Measurements from ENCODE around the gene FOXK1.

Gene FOXK1

DNA sequence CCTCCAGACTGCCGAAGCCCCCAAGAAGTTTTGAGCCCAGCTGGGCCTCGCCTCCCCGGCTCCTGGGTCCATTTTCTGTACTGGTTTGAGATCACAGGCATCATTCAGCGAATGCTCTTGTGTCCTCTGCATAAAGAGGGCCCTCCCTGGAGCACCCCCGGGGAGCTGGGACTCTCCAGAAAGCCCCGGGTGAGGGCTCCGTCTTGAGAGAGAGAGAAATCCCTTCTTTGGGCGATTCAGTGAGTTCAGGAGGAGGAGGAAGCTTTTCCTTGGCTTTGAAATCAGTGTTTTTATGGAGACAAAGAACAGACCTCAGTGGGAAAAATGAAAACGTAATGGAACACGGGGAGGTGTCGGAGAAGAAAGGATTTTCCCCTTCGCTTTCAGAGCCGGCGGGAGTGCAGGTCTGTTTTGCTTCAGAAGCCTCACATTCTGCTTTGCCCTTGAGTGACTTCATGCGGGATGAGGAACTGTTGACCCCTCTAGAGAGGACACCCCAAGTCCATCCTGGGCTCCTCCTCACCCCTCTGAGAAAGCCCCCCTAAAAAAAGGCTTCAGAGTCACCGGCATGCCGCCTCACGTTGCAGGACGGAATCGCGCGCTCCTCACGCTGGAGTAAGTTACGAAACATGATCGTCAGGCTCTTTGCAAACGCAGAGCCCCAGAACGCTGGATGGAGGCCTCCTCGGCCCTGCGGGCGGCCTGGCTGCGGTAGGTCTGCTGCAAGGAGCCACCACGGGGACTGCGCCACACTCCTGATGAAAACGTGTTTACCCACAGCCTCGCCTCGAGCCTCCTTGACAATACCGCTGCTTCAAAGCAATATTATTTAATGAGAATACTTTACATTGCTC, 84.8 kb downstream of the FOXK1 start:
- no peak for DNase-seq

GRCh38 chr7:4768597-4769569, 86.8 kb downstream of the FOXK1 start:
- DNase-seq, result no peak

DNA sequence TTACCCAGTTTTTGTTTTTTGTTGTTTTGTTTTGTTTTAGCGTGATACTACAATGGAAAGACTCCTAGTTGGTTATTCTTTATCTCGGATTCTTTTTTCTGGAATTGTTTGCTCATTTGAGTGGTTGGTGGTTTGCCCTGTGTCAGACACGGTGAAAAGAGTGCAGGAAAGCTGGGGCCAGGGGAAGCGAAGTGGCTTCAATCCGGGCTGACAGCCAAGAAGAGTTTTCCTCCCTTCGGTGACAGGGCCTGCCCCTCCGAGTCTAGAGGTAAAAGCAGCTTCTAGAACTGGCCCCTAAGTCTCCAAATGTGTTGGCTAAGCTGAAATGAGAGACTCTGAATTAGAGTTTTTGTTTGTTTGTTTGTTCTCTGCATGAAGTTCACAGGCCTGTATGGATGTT, 87.7 kb downstream of the FOXK1 start:
- DNase-seq, result no peak

DNA sequence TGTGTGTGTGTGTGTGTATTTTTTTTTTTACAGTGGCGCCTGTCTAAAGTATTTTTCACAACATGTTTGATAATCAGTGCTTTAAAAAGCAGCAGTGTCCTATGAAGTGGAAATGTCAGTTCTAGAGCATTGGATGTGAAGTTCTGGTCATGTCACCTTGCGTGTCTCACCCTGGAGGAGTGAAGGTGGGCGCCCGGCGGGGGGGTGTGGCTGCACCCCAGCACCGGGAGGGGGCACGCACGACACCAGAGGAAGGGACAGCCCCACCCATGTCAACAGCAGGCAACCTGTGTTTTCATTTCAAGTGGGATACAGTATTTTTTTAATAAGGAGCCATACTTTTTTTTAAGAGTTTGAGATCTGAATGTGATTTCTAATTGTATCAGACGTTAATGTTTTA, 88.8 kb downstream of the FOXK1 start:
- no peak for DNase-seq

- no peak for DNase-seq
Measured at GRCh38 chr7:4771737-4772136, 89.6 kb downstream of the FOXK1 start.

GRCh38 chr7:4772306-4772705, 90.2 kb downstream of the FOXK1 start:
- DNase-seq, result no peak

DNA sequence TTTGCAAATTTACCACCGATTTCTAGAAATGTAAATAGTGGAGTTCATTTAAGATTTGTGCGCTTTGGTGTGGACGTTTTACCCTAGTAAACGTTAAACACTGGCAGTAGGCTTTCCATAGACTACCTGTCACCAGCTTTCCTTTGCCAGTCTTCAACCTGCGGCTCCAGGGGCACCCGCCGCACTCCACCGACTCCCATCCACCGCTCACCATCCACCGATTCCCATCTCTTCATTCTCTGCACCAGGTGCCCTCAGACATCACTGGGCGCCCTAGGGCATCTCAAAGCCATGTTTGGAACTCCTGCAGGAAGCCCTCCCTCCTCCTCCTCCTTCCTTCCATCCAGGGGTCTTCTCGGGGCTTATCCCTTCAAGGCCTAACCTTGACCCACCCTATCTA, 91.9 kb downstream of the FOXK1 start:
- no peak for DNase-seq

DNA sequence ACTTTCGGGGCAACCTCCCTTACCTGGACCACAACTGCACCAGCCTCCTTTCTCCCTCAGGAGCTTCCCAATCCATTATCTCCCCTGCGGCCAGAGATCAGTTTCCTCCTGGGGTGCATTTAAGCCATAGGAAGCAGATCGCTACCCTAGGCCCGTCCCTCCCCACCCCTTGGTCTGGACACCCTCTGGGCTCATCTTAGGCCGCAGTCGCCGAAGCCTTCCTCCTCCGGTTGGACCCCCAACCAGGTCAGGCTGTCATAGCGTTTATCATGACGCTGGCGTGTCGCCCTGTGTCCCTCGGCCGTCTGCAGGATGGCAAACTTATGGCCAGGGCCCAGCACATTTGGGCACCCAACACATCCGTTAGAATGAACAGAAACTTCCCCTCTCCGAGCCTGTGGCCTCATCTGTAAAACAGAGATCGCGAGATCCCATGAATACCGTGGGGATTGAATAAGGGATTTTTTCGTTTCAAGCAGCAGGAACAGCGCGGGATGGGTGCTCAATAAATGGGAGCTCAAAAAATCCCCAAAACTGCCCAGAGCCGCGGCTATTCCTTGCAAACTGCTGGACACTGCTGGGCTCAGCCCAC, 92.7 kb downstream of the FOXK1 start:
- DNase-seq, result no peak

GRCh38 chr7:4775250-4775847, 93.3 kb downstream of the FOXK1 start, which contains the start of gene AP5Z1:
Gene AP5Z1, plus strand, starts transcription at chr7:4775623. Its CDS starts 93 bp downstream, at chr7:4775716.
- peak; percentile 92 to 98 (median 95) for DNase-seq

DNA sequence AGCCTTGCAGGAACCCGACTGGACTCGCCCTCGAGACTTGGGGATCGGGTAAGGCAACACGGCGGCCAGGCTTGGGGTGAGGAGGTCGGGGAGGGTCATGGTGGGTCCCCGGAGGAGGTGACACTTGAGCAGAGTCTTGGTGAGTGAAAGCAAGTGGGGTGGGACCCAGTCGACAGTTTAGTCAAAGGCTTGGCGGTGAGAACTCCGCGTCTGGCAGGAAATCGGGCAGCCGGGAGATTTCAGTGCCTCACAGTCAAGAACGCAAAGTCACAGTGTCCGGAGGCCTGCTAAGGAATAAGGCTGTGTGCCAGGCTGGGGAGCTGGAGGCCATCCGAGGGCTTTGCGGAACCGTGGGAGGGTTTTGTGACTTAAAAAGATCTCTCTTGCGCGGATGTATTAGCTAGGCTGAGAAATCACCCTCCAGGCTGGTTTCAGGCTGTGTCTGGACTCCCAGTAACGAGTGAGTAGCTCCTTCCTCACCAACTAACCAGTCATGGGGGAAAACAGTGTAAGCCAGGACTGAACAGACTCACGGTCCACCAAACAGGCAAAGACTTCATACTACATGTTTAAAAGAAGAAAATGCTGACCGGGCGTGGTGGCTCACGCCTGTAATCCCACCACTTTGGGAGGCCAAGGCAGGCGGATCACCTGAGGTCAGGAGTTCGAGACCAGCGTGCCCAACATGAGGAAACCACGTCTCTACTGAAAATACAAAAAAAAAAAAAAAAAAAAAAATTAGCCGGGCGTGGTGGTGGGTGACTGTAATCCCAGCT, 93.9 kb downstream of the FOXK1 start:
- DNase-seq, result peak in 3 of 5 donors; percentile 43 to 61 (median 44)

DNA sequence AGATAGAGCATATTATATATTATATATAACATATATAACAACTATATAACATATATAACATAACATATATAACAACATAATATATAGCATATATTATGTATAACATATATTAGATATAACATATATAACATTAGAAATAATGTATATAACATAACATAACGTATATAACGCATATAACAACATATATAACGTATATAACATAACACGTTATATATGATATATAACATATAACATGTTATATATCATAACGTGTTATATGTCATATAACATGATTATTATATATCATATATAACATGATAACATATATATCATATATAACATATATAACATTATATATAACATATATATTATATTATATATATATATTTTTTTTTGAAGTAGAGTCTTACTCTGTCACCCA, 97.0 kb downstream of the FOXK1 start:
- no peak for DNase-seq

DNA sequence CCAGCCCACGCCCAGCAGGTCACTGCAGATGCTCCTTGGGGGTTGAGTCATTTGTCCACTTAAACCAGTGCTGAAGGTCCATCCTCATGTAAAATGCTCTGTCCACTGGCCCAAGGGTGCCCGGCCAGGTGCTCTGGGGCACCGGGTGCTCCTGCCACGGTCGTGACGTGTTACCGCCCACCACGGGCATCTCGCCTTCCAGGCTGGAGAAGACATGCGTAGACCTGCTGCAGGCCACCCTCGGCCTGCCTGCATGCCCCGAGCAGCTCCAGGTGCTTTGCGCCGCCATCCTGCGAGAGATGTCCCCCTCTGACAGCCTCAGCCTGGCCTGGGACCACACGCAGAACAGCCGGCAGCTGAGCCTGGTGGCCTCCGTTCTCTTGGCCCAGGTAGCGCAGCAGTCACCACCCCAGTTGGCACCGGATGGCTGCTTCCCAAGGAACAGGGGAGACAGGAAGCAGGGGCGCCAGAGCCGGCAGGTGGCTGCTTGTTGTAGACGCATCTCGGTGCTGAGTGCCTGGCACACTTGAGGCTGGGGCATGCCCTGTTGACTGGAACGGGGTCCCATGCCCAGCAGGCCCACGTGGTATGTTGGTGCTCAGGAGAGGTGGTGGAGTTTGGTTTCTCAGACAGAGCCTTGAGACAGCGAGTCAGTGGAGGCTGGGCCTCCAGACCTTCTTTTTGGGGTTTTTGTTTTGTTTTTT, 99.4 kb downstream of the FOXK1 start:
- DNase-seq, result no peak

GRCh38 chr7:4782333-4783291, 100.5 kb downstream of the FOXK1 start:
- DNase-seq, result no peak

DNA sequence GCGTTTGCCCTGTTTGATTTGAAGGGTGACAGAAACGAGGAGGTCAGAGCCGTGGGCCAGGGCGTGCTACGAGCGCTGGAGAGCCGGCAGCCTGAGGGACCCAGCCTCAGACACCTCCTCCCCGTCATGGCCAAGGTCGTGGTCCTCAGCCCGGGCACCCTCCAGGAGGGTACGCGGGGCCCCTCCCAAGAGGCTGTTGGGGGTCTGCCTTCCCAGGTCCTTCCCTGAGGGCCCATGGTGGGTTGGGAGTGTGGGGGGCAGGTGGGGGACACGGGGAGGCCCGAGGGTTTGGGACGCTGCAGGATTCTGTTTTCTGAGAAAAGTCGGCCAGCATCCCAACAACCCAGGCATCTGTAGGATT, 101.2 kb downstream of the FOXK1 start:
- no peak for DNase-seq

GRCh38 chr7:4783762-4784351, 101.8 kb downstream of the FOXK1 start:
- no peak for DNase-seq

DNA sequence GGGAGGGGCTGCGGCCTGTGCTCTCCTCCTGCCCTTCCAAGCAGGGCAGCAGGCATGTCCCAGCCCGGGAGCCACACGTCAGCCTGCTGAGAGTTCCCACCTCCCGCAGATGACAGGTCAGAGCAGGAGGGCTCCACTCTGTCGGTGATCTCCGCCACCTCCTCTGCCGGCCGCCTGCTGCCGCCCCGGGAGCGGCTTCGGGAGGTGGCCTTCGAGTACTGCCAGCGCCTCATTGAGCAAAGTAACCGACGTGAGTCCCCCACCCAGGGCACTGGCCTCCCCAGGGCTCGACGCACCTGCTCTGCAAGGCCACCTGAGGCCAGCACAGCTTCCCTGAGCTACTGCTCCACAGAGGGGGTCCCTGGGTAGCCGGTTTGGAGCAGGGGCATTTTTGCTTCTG, 102.7 kb downstream of the FOXK1 start:
- DNase-seq, result no peak

- DNase-seq, result no peak
Measured at GRCh38 chr7:4785371-4785770, 103.3 kb downstream of the FOXK1 start.

GRCh38 chr7:4786015-4786414, 103.9 kb downstream of the FOXK1 start:
- DNase-seq, result no peak

- DNase-seq, result no peak
Measured at GRCh38 chr7:4787541-4787940, 105.4 kb downstream of the FOXK1 start.

Measured in T-helper 1 cell (primary cell).